ENCODE data around the gene TRABD2B. TPM values are rescaled to one million over a fixed set of nuclear protein-coding genes. Genes with fewer than 3 reads are reported as not detected.

Gene TRABD2B
- total RNA-seq, 1 donor from 2014 or later = 0.64 TPM

DNA sequence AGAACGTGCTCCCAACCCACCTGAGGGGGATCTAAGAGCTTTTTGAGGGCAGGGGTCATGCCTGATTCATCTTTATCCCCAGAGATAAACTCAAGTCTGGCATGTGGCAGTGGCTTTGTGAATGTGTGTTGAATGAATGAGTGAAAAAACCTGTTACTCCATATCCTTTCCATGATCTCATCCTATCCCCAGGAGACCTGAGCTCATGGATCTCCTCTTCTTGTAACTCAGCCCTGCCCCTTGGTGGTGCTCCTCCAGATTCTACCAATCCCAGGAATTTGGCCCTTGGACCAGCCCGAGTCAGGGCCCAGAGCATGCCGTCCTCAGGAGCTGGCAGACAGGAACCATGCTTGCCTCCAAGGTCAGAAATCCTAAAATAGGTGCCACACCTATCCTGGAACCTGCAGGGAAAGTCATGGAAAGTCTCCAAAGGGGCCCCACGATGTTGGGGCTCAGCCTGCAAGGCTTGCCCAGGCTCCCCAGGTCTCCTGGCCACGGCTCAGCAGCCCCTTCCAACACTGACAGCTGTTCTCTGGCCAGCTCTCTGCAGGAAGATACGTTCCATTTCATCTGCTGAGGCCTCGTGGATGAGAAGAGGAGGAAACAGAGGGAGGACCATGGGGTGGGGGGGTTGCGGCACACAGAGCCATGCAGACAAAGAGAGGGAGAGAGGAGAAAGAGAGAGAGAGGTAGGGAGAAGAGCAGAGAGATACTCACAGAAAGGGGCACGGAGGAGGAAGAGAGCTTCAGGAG, 214.6 kb downstream of the TRABD2B start:
- peaks cover 7% of the 10 kb centered on the region for H3K36me3 Mint-ChIP-seq (ENCODE audit: unreplicated experiment)
- TF ChIP-seq, protein P1, sequence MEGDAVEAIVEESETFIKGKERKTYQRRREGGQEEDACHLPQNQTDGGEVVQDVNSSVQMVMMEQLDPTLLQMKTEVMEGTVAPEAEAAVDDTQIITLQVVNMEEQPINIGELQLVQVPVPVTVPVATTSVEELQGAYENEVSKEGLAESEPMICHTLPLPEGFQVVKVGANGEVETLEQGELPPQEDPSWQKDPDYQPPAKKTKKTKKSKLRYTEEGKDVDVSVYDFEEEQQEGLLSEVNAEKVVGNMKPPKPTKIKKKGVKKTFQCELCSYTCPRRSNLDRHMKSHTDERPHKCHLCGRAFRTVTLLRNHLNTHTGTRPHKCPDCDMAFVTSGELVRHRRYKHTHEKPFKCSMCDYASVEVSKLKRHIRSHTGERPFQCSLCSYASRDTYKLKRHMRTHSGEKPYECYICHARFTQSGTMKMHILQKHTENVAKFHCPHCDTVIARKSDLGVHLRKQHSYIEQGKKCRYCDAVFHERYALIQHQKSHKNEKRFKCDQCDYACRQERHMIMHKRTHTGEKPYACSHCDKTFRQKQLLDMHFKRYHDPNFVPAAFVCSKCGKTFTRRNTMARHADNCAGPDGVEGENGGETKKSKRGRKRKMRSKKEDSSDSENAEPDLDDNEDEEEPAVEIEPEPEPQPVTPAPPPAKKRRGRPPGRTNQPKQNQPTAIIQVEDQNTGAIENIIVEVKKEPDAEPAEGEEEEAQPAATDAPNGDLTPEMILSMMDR (IDR thresholded peaks at IDR 0.05; ENCODE audit: partially characterized antibody, unreplicated experiment) = no peak
- H3K4me1 Mint-ChIP-seq (ENCODE audit: low read depth, unreplicated experiment) = peaks cover 24% of the 10 kb centered on the region
- no peak overlapping the region for H3K27ac Mint-ChIP-seq (ENCODE audit: unreplicated experiment)
- peak overlapping the region; percentile 28 for H3K4me3 Mint-ChIP-seq (ENCODE audit: unreplicated experiment)
- H3K27me3 Mint-ChIP-seq (ENCODE audit: unreplicated experiment) = peaks cover 12% of the 10 kb centered on the region
- DNase-seq = no peak
- peaks cover 18% of the 10 kb centered on the region for H3K9me3 Mint-ChIP-seq (ENCODE audit: unreplicated experiment)

DNA sequence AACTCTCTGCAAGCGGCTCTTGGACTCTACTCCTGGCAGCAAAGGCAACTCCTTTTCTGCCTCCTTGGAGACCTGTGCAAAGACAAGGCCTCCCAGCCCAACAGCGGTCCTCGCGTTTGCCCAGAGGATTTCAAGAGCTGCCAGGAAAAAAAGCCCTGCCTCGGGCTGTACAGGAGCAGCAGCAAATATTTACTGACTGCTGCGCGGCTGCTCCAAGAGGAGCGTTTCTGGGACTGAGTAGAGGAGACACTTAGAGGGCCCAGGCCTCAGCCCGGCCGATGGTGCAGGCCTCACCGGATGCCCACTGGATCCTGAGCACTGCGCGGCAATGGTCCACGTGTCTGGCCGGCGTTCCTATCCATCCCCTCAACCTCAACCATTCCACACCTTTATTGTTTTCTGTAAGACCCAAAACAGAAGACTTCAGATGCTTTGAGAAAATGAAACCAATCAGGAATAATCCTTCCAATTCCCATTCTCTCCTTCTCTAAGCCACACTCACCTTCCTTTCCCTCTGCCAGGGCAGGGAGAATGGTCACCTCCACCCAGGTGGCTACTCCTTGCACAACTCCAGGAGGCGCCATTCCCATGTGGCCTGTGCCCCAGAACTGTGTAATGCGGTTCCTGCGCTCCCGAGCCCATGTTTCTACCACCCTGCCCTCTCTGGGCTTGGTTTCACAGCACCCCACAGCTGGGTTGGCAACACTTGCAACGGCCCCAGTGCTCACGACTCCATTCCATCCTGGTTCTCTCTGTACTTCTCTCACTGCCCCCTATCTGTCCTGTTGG, 215.8 kb downstream of the TRABD2B start:
- Mint-ChIP-seq H3K4me1 (ENCODE audit: low read depth, unreplicated experiment) (peaks cover 24% of the 10 kb centered on the region), H3K4me3 (ENCODE audit: unreplicated experiment) (no peak overlapping the region), H3K27ac (ENCODE audit: unreplicated experiment) (peak overlapping the region; percentile 16), H3K36me3 (ENCODE audit: unreplicated experiment) (peaks cover 7% of the 10 kb centered on the region), H3K27me3 (ENCODE audit: unreplicated experiment) (peaks cover 14% of the 10 kb centered on the region), H3K9me3 (ENCODE audit: unreplicated experiment) (peaks cover 18% of the 10 kb centered on the region)
- no peak for DNase-seq
- TF ChIP-seq, protein P1 (IDR thresholded peaks at IDR 0.05; ENCODE audit: partially characterized antibody, unreplicated experiment) = no peak

DNA sequence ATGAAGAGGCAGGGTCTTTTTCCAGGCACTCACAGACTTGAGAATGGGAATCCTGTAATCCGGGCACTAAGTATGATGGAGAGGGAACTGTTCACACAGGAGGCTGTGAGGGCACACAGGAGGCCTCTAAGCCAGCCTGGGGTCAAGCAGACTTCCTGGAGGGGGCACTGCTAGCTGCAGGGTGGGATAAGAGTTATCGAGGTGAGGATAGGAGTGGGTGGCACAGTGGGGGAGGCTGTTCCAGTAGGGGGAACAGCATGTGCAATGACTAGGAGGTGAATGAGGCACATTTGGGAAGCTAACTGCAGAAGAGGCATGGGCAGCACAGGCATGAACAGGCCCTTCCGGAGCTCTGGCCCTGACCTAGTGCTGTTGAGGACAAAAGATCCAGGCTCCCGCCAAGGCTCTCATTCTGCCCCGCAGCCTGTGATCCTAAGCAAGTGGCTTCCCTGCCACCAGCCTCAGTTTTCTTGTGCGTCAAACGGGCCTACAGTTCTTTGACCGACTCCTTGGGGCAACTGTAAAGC, 216.7 kb downstream of the TRABD2B start:
- no peak for DNase-seq
- peaks cover 12% of the 10 kb centered on the region for H3K27me3 Mint-ChIP-seq (ENCODE audit: unreplicated experiment)
- H3K36me3 Mint-ChIP-seq (ENCODE audit: unreplicated experiment) = peaks cover 7% of the 10 kb centered on the region
- TF ChIP-seq, protein P1 (IDR thresholded peaks at IDR 0.05; ENCODE audit: partially characterized antibody, unreplicated experiment) = no peak
- peaks cover 18% of the 10 kb centered on the region for H3K9me3 Mint-ChIP-seq (ENCODE audit: unreplicated experiment)
- peak overlapping the region; percentile 64 for H3K27ac Mint-ChIP-seq (ENCODE audit: unreplicated experiment)
- H3K4me1 Mint-ChIP-seq (ENCODE audit: low read depth, unreplicated experiment) = peaks cover 24% of the 10 kb centered on the region
- no peak overlapping the region for H3K4me3 Mint-ChIP-seq (ENCODE audit: unreplicated experiment)

DNA sequence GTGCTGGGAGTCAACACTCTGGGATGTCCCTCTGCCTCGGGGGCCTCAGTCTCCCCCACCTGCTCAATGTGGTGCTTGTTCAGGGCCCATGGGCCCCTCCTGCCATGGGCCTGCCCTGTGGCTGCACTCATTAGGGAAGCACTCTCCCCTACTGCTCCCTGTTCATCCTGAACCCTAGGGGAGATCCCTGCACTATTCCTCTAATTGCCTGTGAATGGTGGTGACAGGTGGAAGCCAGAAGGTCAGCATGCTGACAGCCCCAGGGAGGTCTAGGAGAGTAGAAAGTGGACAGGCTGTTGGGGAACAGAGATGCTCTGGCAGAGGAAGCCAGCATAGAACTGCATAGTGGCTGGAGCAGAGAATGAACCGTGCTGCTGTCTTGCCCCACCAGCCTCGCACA, 217.6 kb downstream of the TRABD2B start:
- TF ChIP-seq, protein P1 (IDR thresholded peaks at IDR 0.05; ENCODE audit: partially characterized antibody, unreplicated experiment) = no peak
- Mint-ChIP-seq H3K27me3 (ENCODE audit: unreplicated experiment) (peaks cover 12% of the 10 kb centered on the region), H3K9me3 (ENCODE audit: unreplicated experiment) (peaks cover 13% of the 10 kb centered on the region), H3K36me3 (ENCODE audit: unreplicated experiment) (peaks cover 7% of the 10 kb centered on the region), H3K4me1 (ENCODE audit: low read depth, unreplicated experiment) (peaks cover 24% of the 10 kb centered on the region), H3K27ac (ENCODE audit: unreplicated experiment) (no peak overlapping the region), H3K4me3 (ENCODE audit: unreplicated experiment) (no peak overlapping the region)
- peak; percentile 46 for DNase-seq
